C4-2B (cell line): ENCODE data around the gene BTBD9.

ENCODE experiments used
- H3K27ac ChIP-seq: fragments of 450-650 bp; 2 replicates; pipeline ENCODE4 v1.5.1; 2017
- CTCF ChIP-seq: fragments of 450-650 bp; conservative IDR thresholded peaks from 2 replicates; pipeline ENCODE4 v1.5.1; 2017; ENCODE audit warnings: mild to moderate bottlenecking
- ZFX ChIP-seq: fragments of 450-650 bp; IDR thresholded peaks from 2 replicates; pipeline ENCODE4 v1.6.1; 2017

Gene BTBD9

GRCh38 chr6:38212579-38212978 lies 427.1 kb downstream of the BTBD9 start:
- H3K27ac ChIP-seq = no peak overlapping the region
- no peak for TF ChIP-seq CTCF
- no peak for TF ChIP-seq ZFX

- no peak for TF ChIP-seq CTCF
- TF ChIP-seq ZFX = no peak
- no peak overlapping the region for H3K27ac ChIP-seq
These were observed 427.6 kb downstream of the BTBD9 start for GRCh38 chr6:38212116-38212515.

GRCh38 chr6:38209371-38210260 lies 430.1 kb downstream of the BTBD9 start:
- H3K27ac ChIP-seq = no peak overlapping the region
- TF ChIP-seq ZFX = no peak
- no peak for TF ChIP-seq CTCF

- no peak for TF ChIP-seq CTCF
- TF ChIP-seq ZFX = no peak
- no peak overlapping the region for H3K27ac ChIP-seq
These were observed 431.7 kb downstream of the BTBD9 start for GRCh38 chr6:38208028-38208427.

- no peak for TF ChIP-seq ZFX
- TF ChIP-seq CTCF = no peak
These were observed 432.4 kb downstream of the BTBD9 start for GRCh38 chr6:38207375-38207774.

GRCh38 chr6:38198219-38198618 lies 441.5 kb downstream of the BTBD9 start:
- TF ChIP-seq CTCF (no peak), ZFX (no peak)
- no peak overlapping the region for H3K27ac ChIP-seq

More at GRCh38 chr6:38207375-38207774, 432.4 kb downstream of the BTBD9 start:
- H3K27ac ChIP-seq = no peak overlapping the region

- TF ChIP-seq ZFX (no peak), CTCF (no peak)
- no peak overlapping the region for H3K27ac ChIP-seq
These were observed 444.6 kb downstream of the BTBD9 start for GRCh38 chr6:38195113-38195635.
